GM23248 (cell line): ENCODE results near the gene KIF4A.

Experiments
- EZH2 ChIP-seq: fragments of 200-600 bp; sonication (generic); IDR thresholded peaks from 2 replicates; pipeline ENCODE4 v1.6.1; 2018; ENCODE audit warnings: antibody characterized with exemption, mild to moderate bottlenecking; ENCODE audit not compliant: insufficient read depth, poor library complexity, severe bottlenecking
- EZH2phosphoT487 ChIP-seq: fragments of 200-600 bp; sonication (generic); IDR thresholded peaks from 2 replicates; pipeline ENCODE4 v1.6.1; 2018; ENCODE audit warnings: antibody characterized with exemption, moderate library complexity, mild to moderate bottlenecking, low read depth; ENCODE audit not compliant: insufficient read depth

- TF ChIP-seq EZH2 (no peak), EZH2phosphoT487 (no peak)
Observed at GRCh38 chrX:70446380-70447350, 156.8 kb downstream of the KIF4A start.
